HepG2 (cell line): ENCODE results near the gene IGSF8. TPM values are rescaled to one million over a fixed set of nuclear protein-coding genes. Genes with fewer than 3 reads are reported as not detected.

Source experiments
- AHR ChIP-seq: IDR thresholded peaks from 2 replicates; pipeline ENCODE4 v1.6.1; 2018; ENCODE audit warnings: missing genetic modification reagents, missing compliant biosample characterization
- ATRX ChIP-seq: sonication (generic); formaldehyde crosslinking; IDR thresholded peaks from 2 replicates; pipeline ENCODE4 v1.4.0; 2020; ENCODE audit warnings: missing genetic modification reagents, borderline replicate concordance
- BRCA1 ChIP-seq: sonication (generic); formaldehyde crosslinking; IDR thresholded peaks from 2 replicates; pipeline ENCODE4 v1.4.0; 2020; ENCODE audit warnings: missing genetic modification reagents
- HMGA1 ChIP-seq: sonication (generic); formaldehyde crosslinking; conservative IDR thresholded peaks from 2 replicates; pipeline ENCODE4 v1.4.0; 2020; ENCODE audit warnings: missing genetic modification reagents
- HNF4G ChIP-seq, 2 experiments: sonication (generic) in 1 of 2; formaldehyde crosslinking in 1 of 2; IDR thresholded peaks; 2 replicates each; pipeline versions ENCODE4 v1.4.0 to v1.6.1; 2011 to 2020; ENCODE audit warnings: borderline replicate concordance in 2 of 2, low read depth in 2 of 2, mild to moderate bottlenecking in 2 of 2, low read length in 1 of 2, missing genetic modification reagents in 1 of 2, moderate library complexity in 1 of 2
- IRF9 ChIP-seq: sonication (generic); formaldehyde crosslinking; IDR thresholded peaks from 2 replicates; pipeline ENCODE4 v1.8.0; 2022; ENCODE audit warnings: missing genetic modification reagents, mild to moderate bottlenecking, borderline replicate concordance
- PLRG1 ChIP-seq: fragments of 450-650 bp; conservative IDR thresholded peaks from 2 replicates; pipeline ENCODE4 v1.6.1; 2016
- RAD21 ChIP-seq: fragments of 450-650 bp; formaldehyde crosslinking; IDR thresholded peaks from 2 replicates; pipeline ENCODE4 v1.5.0; 2020; ENCODE audit warnings: mild to moderate bottlenecking
- SMAD3 ChIP-seq: sonication (generic); formaldehyde crosslinking; IDR thresholded peaks from 2 replicates; pipeline ENCODE4 v1.4.0; 2020; ENCODE audit warnings: missing genetic modification reagents
- TFDP2 ChIP-seq: sonication (generic); formaldehyde crosslinking; IDR thresholded peaks from 2 replicates; pipeline ENCODE4 v1.4.0; 2020; ENCODE audit warnings: missing genetic modification reagents
- ZFAT ChIP-seq: sonication (generic); formaldehyde crosslinking; conservative IDR thresholded peaks from 2 replicates; pipeline ENCODE4 v1.8.1; 2023; ENCODE audit warnings: missing genetic modification reagents, inconsistent platforms
- ZNF354B ChIP-seq: sonication (generic); formaldehyde crosslinking; IDR thresholded peaks from 2 replicates; pipeline ENCODE4 v1.8.0; 2022; ENCODE audit warnings: mild to moderate bottlenecking, missing genetic modification reagents
- ZNF709 ChIP-seq: sonication (generic); formaldehyde crosslinking; IDR thresholded peaks from 2 replicates; pipeline ENCODE4 v1.5.0; 2020; ENCODE audit warnings: mild to moderate bottlenecking, missing genetic modification reagents
- ZNF879 ChIP-seq: sonication (generic); formaldehyde crosslinking; IDR thresholded peaks from 2 replicates; pipeline ENCODE4 v1.8.1; 2023; ENCODE audit warnings: missing genetic modification reagents
- ZSCAN22 ChIP-seq: sonication (generic); formaldehyde crosslinking; IDR thresholded peaks from 2 replicates; pipeline ENCODE4 v1.4.0; 2020; ENCODE audit warnings: mild to moderate bottlenecking, missing genetic modification reagents
- polyA plus RNA-seq, 8 experiments: library from polyadenylated mRNA; depleted of rRNA in 3 of 8; stranded (reverse) in 7 of 8; unstranded in 1 of 8; fragments of >200 nt; fragmentation: Illumina TruSeq in 4 of 8; extraction: Trizol in 4 of 8; gene quantifications; 2 replicates each; pipeline versions ENCODE4 v1.2.1 to v1.2.3, GENCODE V29; 2011 to 2016; ENCODE audit warnings: low read depth in 4 of 8, missing spikeins in 1 of 8, mixed read lengths in 1 of 8; ENCODE audit not compliant: insufficient read depth in 1 of 8
- total RNA-seq, 5 experiments: library from RNA; depleted of rRNA; stranded (reverse); fragments of >200 nt; fragmentation: Illumina TruSeq; extraction: Trizol; gene quantifications; 2 replicates each; pipeline ENCODE4 v1.2.3, GENCODE V29; 2016; ENCODE audit warnings: low read depth in 1 of 5
- TF ChIP-seq, protein P1 (sequence below): sonication (generic); formaldehyde crosslinking; IDR thresholded peaks from 2 replicates; pipeline ENCODE4 v1.4.0; 2020; ENCODE audit warnings: missing genetic modification reagents
- TF ChIP-seq, protein P2 (sequence below): sonication (generic); formaldehyde crosslinking; IDR thresholded peaks from 2 replicates; pipeline ENCODE4 v1.9.0; 2021; ENCODE audit warnings: mild to moderate bottlenecking, missing genetic modification reagents

IGSF8 gene
- total and polyA plus RNA-seq, 2 of the 13 experiments (the other 11 are each of a cell fraction or from before 2014, with no cell fraction given), result 24.0 to 41.0 TPM

DNA sequence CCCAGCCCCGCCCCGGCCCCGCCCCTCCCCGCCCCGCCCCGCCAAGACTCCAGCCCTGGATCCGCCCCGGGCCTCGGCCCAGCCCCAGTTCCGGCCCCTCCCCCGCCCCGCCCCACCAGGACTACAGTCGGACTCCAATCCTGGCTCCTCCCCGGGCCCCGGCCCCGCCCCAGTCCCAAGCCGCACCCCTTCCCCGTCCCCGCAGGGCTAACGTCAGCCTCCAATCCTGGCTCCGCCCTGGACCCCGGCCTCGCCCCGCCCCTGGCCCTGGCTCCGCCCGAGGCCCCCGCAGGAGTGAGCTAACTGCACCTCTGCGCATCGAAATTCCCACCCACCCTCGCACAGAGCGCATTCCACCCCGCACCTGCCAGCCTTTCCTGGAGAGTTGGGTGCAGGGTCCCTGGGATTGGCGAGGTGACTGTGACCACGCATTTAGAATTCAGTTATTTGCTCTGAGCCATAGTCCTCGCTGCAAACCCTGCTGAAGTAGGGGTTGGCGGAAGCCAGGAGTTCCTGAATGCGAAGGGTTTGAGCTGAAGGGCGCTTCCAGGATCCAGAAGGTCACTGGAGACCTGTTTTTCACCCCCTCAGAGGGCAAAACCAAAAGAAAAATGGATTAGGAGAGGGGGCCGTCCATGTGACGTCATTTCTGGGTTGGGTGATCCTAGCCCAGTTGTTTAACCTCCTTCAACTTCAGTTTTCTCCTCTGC, 588 bp upstream of the IGSF8 start (continued):
- TF ChIP-seq ZSCAN22 (CRISPR knock-in tag), result no peak
- no peak for TF ChIP-seq TFDP2
- TF ChIP-seq, protein P1, sequence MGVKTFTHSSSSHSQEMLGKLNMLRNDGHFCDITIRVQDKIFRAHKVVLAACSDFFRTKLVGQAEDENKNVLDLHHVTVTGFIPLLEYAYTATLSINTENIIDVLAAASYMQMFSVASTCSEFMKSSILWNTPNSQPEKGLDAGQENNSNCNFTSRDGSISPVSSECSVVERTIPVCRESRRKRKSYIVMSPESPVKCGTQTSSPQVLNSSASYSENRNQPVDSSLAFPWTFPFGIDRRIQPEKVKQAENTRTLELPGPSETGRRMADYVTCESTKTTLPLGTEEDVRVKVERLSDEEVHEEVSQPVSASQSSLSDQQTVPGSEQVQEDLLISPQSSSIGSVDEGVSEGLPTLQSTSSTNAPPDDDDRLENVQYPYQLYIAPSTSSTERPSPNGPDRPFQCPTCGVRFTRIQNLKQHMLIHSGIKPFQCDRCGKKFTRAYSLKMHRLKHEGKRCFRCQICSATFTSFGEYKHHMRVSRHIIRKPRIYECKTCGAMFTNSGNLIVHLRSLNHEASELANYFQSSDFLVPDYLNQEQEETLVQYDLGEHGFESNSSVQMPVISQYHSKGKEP (CRISPR knock-in tag), result no peak
- TF ChIP-seq, protein P2, sequence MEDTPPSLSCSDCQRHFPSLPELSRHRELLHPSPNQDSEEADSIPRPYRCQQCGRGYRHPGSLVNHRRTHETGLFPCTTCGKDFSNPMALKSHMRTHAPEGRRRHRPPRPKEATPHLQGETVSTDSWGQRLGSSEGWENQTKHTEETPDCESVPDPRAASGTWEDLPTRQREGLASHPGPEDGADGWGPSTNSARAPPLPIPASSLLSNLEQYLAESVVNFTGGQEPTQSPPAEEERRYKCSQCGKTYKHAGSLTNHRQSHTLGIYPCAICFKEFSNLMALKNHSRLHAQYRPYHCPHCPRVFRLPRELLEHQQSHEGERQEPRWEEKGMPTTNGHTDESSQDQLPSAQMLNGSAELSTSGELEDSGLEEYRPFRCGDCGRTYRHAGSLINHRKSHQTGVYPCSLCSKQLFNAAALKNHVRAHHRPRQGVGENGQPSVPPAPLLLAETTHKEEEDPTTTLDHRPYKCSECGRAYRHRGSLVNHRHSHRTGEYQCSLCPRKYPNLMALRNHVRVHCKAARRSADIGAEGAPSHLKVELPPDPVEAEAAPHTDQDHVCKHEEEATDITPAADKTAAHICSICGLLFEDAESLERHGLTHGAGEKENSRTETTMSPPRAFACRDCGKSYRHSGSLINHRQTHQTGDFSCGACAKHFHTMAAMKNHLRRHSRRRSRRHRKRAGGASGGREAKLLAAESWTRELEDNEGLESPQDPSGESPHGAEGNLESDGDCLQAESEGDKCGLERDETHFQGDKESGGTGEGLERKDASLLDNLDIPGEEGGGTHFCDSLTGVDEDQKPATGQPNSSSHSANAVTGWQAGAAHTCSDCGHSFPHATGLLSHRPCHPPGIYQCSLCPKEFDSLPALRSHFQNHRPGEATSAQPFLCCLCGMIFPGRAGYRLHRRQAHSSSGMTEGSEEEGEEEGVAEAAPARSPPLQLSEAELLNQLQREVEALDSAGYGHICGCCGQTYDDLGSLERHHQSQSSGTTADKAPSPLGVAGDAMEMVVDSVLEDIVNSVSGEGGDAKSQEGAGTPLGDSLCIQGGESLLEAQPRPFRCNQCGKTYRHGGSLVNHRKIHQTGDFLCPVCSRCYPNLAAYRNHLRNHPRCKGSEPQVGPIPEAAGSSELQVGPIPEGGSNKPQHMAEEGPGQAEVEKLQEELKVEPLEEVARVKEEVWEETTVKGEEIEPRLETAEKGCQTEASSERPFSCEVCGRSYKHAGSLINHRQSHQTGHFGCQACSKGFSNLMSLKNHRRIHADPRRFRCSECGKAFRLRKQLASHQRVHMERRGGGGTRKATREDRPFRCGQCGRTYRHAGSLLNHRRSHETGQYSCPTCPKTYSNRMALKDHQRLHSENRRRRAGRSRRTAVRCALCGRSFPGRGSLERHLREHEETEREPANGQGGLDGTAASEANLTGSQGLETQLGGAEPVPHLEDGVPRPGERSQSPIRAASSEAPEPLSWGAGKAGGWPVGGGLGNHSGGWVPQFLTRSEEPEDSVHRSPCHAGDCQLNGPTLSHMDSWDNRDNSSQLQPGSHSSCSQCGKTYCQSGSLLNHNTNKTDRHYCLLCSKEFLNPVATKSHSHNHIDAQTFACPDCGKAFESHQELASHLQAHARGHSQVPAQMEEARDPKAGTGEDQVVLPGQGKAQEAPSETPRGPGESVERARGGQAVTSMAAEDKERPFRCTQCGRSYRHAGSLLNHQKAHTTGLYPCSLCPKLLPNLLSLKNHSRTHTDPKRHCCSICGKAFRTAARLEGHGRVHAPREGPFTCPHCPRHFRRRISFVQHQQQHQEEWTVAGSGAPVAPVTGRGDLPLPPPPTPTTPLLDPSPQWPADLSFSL, result no peak
- 0 out of 2 replicates have a peak, but pooled peaks have one; percentile 39 for TF ChIP-seq BRCA1 (CRISPR knock-in tag)
- TF ChIP-seq AHR, result no peak
- TF ChIP-seq HMGA1, result no peak
- TF ChIP-seq ATRX (CRISPR knock-in tag), result no peak
- no peak for TF ChIP-seq ZFAT (CRISPR knock-in tag)
- no peak for TF ChIP-seq SMAD3 (CRISPR knock-in tag)
- no peak for TF ChIP-seq PLRG1
- no peak for TF ChIP-seq ZNF709 (CRISPR knock-in tag)
- no peak for TF ChIP-seq ZNF879 (CRISPR knock-in tag)
- no peak for TF ChIP-seq IRF9 (CRISPR knock-in tag)
- TF ChIP-seq ZNF354B (CRISPR knock-in tag), result 0 out of 2 replicates have a peak, but pooled peaks have one; percentile 21
- TF ChIP-seq RAD21 (CRISPR knock-in tag), result no peak
- no peak for TF ChIP-seq HNF4G (IDR thresholded peaks at IDR 0.05; ENCODE audit: borderline replicate concordance, low read depth, low read length)
- no peak for TF ChIP-seq HNF4G (CRISPR knock-in tag; IDR thresholded peaks at IDR 0.05; ENCODE audit: borderline replicate concordance, low read depth)
